ENCODE measurements around the gene ALG9.

Gene ALG9

GRCh38 chr11:111836162-111836561, 35.2 kb downstream of the ALG9 start:
- DNase-seq (ENCODE audit: low spot score): no peak

- no peak for DNase-seq (ENCODE audit: low spot score)
Observed at GRCh38 chr11:111835665-111836064, 35.7 kb downstream of the ALG9 start.

- DNase-seq (ENCODE audit: low spot score): no peak
Observed at GRCh38 chr11:111834432-111835163, 36.8 kb downstream of the ALG9 start.

- no peak for DNase-seq (ENCODE audit: low spot score)
Observed at GRCh38 chr11:111833524-111833923, 37.9 kb downstream of the ALG9 start.

GRCh38 chr11:111829185-111829968, 42.0 kb downstream of the ALG9 start:
- no peak for DNase-seq (ENCODE audit: low spot score)

- DNase-seq (ENCODE audit: low spot score): no peak
Observed at GRCh38 chr11:111826322-111826950, 44.9 kb downstream of the ALG9 start.

- no peak for DNase-seq (ENCODE audit: low spot score)
Observed at GRCh38 chr11:111823629-111824028, 47.8 kb downstream of the ALG9 start.

GRCh38 chr11:111823131-111823530, 48.2 kb downstream of the ALG9 start:
- DNase-seq (ENCODE audit: low spot score): no peak

GRCh38 chr11:111819829-111820237, 51.5 kb downstream of the ALG9 start:
- DNase-seq (ENCODE audit: low spot score): no peak

- DNase-seq (ENCODE audit: low spot score): no peak
Observed at GRCh38 chr11:111819161-111819828, 52.1 kb downstream of the ALG9 start.

GRCh38 chr11:111815489-111815888, 55.9 kb downstream of the ALG9 start:
- no peak for DNase-seq (ENCODE audit: low spot score)

GRCh38 chr11:111814557-111815320, 56.6 kb downstream of the ALG9 start:
- no peak for DNase-seq (ENCODE audit: low spot score)

- DNase-seq (ENCODE audit: low spot score): no peak
Observed at GRCh38 chr11:111814106-111814505, 57.3 kb downstream of the ALG9 start.

GRCh38 chr11:111812211-111812610, 59.2 kb downstream of the ALG9 start:
- no peak for DNase-seq (ENCODE audit: low spot score)

GRCh38 chr11:111811445-111811844, 59.9 kb downstream of the ALG9 start:
- no peak for DNase-seq (ENCODE audit: low spot score)

GRCh38 chr11:111808834-111809233, 62.5 kb downstream of the ALG9 start:
- DNase-seq (ENCODE audit: low spot score): no peak

GRCh38 chr11:111808063-111808588, 63.3 kb downstream of the ALG9 start:
- no peak for DNase-seq (ENCODE audit: low spot score)

- DNase-seq (ENCODE audit: low spot score): no peak
Observed at GRCh38 chr11:111807076-111807475, 64.3 kb downstream of the ALG9 start.

- DNase-seq (ENCODE audit: low spot score): no peak
Observed at GRCh38 chr11:111801135-111801534, 70.2 kb downstream of the ALG9 start.

GRCh38 chr11:111798279-111798678, 73.1 kb downstream of the ALG9 start:
- no peak for DNase-seq (ENCODE audit: low spot score)

GRCh38 chr11:111797145-111797581, 74.2 kb downstream of the ALG9 start:
- DNase-seq (ENCODE audit: low spot score): peak; percentile 96

Measured in NAMALWA (cell line).